Nephron (organoid): Measurements from ENCODE around the gene KLK10.
A peak's percentile ranks its signal among the peaks of the same experiment; 100 is the strongest.
"Not testable (repeated sequence)": the region's sequence is repeated elsewhere in the genome, so short reads cannot be mapped to it uniquely, and the experiment has no call there.

Experiments used
- H3K27ac Mint-ChIP-seq, 3 experiments: 2 replicates each; pipeline ENCODE4 v1.8.0; 2020; ENCODE audit warnings: mixed read lengths in 3 of 3, mild to moderate bottlenecking in 2 of 3, moderate library complexity in 1 of 3
- H3K27me3 Mint-ChIP-seq: 2 replicates; pipeline ENCODE4 v1.8.0; 2021; ENCODE audit warnings: low read depth, mild to moderate bottlenecking, moderate library complexity, mixed read lengths
- H3K36me3 Mint-ChIP-seq: 2 replicates; pipeline ENCODE4 v1.8.0; 2020; ENCODE audit warnings: low read depth, mixed read lengths
- H3K4me1 Mint-ChIP-seq: 2 replicates; pipeline ENCODE4 v1.8.0; 2020; ENCODE audit warnings: mixed read lengths
- H3K4me3 Mint-ChIP-seq, 3 experiments: 2 replicates each; pipeline ENCODE4 v1.8.0; 2020; ENCODE audit warnings: mild to moderate bottlenecking in 3 of 3, mixed read lengths in 3 of 3, moderate library complexity in 2 of 3
- H3K9me3 Mint-ChIP-seq: 2 replicates; pipeline ENCODE4 v1.8.0; 2020; ENCODE audit warnings: mixed read lengths
- CTCF ChIP-seq, 3 experiments: fragments of 200-600 bp; sonication (generic); IDR thresholded peaks; one replicate each; pipeline ENCODE4 v1.5.0; 2021; ENCODE audit warnings: antibody characterized with exemption in 3 of 3; ENCODE audit not compliant: unreplicated experiment in 3 of 3

Gene KLK10

GRCh38 chr19:50975766-50976165 lies 43.7 kb downstream of the KLK10 start:
- Mint-ChIP-seq H3K36me3 (no peaks in the 10 kb centered on the region), H3K4me1 (peaks cover 10% of the 10 kb centered on the region), H3K9me3 (no peaks in the 10 kb centered on the region), H3K27me3 (peaks cover 25% of the 10 kb centered on the region), H3K27ac (peak overlapping the region in 1 of 3 experiments; percentile 60), H3K4me3 (no peak overlapping the region)
- TF ChIP-seq CTCF (IDR thresholded peaks at IDR 0.05; ENCODE audit: unreplicated experiment in 3 of 3) = no peak

GRCh38 chr19:50974702-50975556 lies 44.6 kb downstream of the KLK10 start:
- TF ChIP-seq CTCF (IDR thresholded peaks at IDR 0.05; ENCODE audit: unreplicated experiment in 3 of 3) = no peak
- Mint-ChIP-seq H3K4me1 (peaks cover 10% of the 10 kb centered on the region), H3K36me3 (no peaks in the 10 kb centered on the region), H3K27ac (peak overlapping the region; percentile 41 to 87 (median 75)), H3K9me3 (no peaks in the 10 kb centered on the region), H3K27me3 (peaks cover 18% of the 10 kb centered on the region), H3K4me3 (no peak overlapping the region)

GRCh38 chr19:50972795-50973376 lies 46.6 kb downstream of the KLK10 start:
- Mint-ChIP-seq H3K9me3 (no peaks in the 10 kb centered on the region), H3K27me3 (peaks cover 18% of the 10 kb centered on the region), H3K27ac (peak overlapping the region in 2 of 3 experiments; percentile 1 to 30), H3K36me3 (no peaks in the 10 kb centered on the region), H3K4me3 (no peak overlapping the region), H3K4me1 (peaks cover 5% of the 10 kb centered on the region)
- no peak for TF ChIP-seq CTCF (IDR thresholded peaks at IDR 0.05; ENCODE audit: unreplicated experiment in 3 of 3)

GRCh38 chr19:50969810-50970209 lies 49.7 kb downstream of the KLK10 start:
- H3K36me3 Mint-ChIP-seq, H3K4me1 Mint-ChIP-seq, H3K9me3 Mint-ChIP-seq: not testable (repeated sequence)
- Mint-ChIP-seq H3K27ac (peak overlapping the region in 2 of 3 experiments; percentile 84 to 86), H3K27me3 (peaks cover 18% of the 10 kb centered on the region), H3K4me3 (peak overlapping the region in 1 of 3 experiments; percentile 18)

- H3K36me3 Mint-ChIP-seq = no peaks in the 10 kb centered on the region
- H3K9me3 Mint-ChIP-seq = no peaks in the 10 kb centered on the region
- H3K27ac Mint-ChIP-seq = peak within 1 kb of the TSS; percentile 5 to 86 (median 84)
- peaks cover 2% of the 10 kb centered on the region for H3K4me1 Mint-ChIP-seq
- no peak for TF ChIP-seq CTCF (IDR thresholded peaks at IDR 0.05; ENCODE audit: unreplicated experiment in 3 of 3)
- H3K4me3 Mint-ChIP-seq = peak within 1 kb of the TSS in 2 of 3 experiments; percentile 29 to 31
- H3K27me3 Mint-ChIP-seq = peaks cover 18% of the 10 kb centered on the region
These were observed 50.1 kb downstream of the KLK10 start, which contains the start of gene KLK6 for GRCh38 chr19:50969413-50969760. Gene KLK6, minus strand, starts transcription at chr19:50969591. Its CDS starts 1,487 bp downstream, at chr19:50968104.

- H3K4me1 Mint-ChIP-seq = no peaks in the 10 kb centered on the region
- no peak for TF ChIP-seq CTCF (IDR thresholded peaks at IDR 0.05; ENCODE audit: unreplicated experiment in 3 of 3)
- no peaks in the 10 kb centered on the region for H3K9me3 Mint-ChIP-seq
- peaks cover 2% of the 10 kb centered on the region for H3K36me3 Mint-ChIP-seq
- H3K27ac Mint-ChIP-seq = peak overlapping the region in 1 of 3 experiments; percentile 4
- H3K27me3 Mint-ChIP-seq = peaks cover 18% of the 10 kb centered on the region
- H3K4me3 Mint-ChIP-seq = peak overlapping the region in 1 of 3 experiments; percentile 31
These were observed 50.6 kb downstream of the KLK10 start for GRCh38 chr19:50968716-50969412.
